GM20431 (cell line): ENCODE results near the gene ARHGAP20.

ENCODE experiments used
- in situ Hi-C: fragments of 300-500 bp; cut with MseI, MboI; formaldehyde crosslinking; loops from one replicate; pipeline ENCODE4 v1.15.0; 2020; ENCODE audit warnings: low sequenced_read_pairs; ENCODE audit not compliant: unreplicated experiment

ARHGAP20 gene

DNA sequence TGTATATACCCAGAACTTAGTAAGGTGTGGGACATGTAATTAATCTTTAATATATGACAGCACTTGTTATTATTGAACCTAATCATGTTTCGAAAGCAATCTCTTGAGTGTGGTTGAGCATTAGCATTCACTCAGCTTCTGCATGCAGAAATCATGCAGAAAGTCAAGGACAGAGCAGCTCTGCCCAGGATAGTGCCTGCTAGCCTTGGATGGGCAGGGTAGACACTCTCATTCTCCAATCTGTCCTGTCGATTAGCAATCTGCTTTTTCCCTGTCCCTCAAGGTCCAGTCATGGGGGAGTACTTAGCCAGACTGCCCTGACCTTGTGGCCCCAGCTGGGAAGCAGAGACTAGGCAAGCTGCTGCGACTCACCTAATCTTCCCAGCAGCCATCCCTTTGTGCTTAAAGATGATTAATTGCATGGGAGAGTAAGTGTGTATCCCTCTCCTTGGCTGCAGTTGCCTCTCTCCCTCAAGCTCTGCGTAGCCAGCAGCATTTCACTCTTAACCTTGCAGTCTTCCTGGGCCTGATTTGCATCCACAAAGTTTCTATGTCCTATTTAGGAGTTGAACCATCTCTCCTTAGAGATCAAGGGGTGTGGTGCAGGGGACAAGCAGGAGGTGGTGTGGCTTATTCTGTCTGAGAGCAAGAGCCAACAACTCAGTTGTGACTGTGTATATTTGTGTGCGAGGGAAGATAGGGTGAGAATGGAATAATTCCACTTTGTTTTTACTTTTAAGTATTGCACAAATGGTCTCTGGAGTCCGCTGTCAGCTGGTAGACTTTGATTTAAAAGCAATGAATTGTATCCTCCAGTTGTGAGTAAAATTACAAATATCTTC, 181.1 kb downstream of the ARHGAP20 start:
- in situ Hi-C loops, result no loop called here

DNA sequence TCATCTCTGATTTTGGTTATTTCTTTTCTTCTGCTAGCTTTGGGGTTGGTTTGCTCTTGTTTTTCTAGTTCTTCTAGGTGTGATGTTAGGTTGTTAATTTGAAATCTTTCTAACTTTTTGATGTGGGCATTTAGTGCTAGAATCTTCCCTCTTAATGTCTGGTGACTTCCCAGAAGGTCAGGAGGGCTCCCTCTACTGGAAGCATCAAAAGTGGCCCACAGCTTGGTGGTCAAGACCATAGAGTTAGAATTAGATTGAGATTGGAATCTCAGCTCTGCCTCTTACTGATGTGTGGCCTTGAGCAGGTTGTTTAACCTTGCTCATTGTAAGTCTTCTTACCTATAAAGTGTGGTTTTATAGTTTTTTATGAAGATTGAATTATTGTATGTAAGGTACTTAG, 183.2 kb downstream of the ARHGAP20 start:
- in situ Hi-C loops, result no loop called here

DNA sequence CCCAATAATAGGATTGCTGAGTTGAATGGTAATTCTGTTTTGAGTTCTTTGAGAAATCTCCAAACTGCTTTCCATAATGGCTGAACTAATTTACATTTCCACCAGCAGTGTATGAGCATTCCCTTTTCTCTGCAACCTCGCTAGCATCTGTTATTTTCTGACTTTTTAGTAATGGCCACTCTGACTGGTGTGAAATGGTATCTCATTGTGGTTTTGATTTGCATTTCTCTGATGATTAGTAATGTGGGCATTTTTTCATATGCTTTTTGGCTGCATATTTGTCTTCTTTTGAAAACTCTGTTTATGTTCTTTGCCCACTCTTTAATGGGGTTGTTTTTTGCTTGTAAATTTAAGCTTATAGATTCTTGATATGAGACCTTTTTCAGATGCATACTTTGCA, 185.1 kb downstream of the ARHGAP20 start:
- in situ Hi-C loops, result no loop called here
